ENCODE data around the gene SBNO2. TPM values are rescaled to one million over a fixed set of nuclear protein-coding genes. Genes with fewer than 3 reads are reported as not detected.

The SBNO2 gene, protein sequence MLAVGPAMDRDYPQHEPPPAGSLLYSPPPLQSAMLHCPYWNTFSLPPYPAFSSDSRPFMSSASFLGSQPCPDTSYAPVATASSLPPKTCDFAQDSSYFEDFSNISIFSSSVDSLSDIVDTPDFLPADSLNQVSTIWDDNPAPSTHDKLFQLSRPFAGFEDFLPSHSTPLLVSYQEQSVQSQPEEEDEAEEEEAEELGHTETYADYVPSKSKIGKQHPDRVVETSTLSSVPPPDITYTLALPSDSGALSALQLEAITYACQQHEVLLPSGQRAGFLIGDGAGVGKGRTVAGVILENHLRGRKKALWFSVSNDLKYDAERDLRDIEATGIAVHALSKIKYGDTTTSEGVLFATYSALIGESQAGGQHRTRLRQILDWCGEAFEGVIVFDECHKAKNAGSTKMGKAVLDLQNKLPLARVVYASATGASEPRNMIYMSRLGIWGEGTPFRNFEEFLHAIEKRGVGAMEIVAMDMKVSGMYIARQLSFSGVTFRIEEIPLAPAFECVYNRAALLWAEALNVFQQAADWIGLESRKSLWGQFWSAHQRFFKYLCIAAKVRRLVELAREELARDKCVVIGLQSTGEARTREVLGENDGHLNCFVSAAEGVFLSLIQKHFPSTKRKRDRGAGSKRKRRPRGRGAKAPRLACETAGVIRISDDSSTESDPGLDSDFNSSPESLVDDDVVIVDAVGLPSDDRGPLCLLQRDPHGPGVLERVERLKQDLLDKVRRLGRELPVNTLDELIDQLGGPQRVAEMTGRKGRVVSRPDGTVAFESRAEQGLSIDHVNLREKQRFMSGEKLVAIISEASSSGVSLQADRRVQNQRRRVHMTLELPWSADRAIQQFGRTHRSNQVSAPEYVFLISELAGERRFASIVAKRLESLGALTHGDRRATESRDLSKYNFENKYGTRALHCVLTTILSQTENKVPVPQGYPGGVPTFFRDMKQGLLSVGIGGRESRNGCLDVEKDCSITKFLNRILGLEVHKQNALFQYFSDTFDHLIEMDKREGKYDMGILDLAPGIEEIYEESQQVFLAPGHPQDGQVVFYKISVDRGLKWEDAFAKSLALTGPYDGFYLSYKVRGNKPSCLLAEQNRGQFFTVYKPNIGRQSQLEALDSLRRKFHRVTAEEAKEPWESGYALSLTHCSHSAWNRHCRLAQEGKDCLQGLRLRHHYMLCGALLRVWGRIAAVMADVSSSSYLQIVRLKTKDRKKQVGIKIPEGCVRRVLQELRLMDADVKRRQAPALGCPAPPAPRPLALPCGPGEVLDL (N-terminal part only)
- 46.3 and 72.7 TPM in 2 replicates for total RNA-seq

GRCh38 chr19:1173845-1174809 lies at the start of gene SBNO2:
Gene SBNO2 (minus strand): TSS chr19:1174268. CDS start chr19:1154276, 19,992 bp downstream.

GRCh38 chr19:1205114-1206099 lies 31.3 kb upstream of the SBNO2 start, which contains the start of gene STK11:
Gene STK11 (plus strand): TSS chr19:1205778. CDS start chr19:1206914, 1,136 bp downstream.

DNA sequence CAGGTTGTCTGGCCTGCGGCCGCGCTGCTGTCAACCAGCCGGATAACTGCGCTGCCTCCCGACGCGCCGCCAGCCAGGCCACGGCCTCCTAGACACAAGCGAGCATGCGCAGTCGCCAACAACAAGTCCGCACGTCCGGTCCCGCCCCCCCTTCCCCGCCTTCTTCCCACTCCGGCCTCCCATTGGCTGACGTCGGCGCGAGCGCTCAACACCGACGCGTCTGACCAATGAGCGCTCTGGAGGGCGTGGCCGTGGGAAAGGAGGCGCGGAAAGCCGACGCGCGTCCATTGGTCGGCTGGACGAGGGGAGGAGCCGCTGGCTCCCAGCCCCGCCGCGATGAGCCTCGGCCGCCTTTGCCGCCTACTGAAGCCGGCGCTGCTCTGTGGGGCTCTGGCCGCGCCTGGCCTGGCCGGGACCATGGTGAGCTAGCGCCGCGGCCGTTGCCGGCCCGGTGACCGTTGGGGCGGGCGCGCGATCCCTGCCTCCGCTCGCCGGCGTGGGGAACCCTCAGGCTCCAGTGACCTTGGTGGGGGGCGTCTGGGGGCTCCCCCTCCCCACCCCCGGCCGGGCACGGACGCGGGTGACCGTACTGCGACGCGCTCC lies 70.3 kb downstream of the SBNO2 start, which contains the start of gene GPX4:
Gene GPX4, plus strand, starts transcription at position 287 of the 603 bp plus-strand sequence. Its CDS starts 50 bp downstream, at position 337.

DNA sequence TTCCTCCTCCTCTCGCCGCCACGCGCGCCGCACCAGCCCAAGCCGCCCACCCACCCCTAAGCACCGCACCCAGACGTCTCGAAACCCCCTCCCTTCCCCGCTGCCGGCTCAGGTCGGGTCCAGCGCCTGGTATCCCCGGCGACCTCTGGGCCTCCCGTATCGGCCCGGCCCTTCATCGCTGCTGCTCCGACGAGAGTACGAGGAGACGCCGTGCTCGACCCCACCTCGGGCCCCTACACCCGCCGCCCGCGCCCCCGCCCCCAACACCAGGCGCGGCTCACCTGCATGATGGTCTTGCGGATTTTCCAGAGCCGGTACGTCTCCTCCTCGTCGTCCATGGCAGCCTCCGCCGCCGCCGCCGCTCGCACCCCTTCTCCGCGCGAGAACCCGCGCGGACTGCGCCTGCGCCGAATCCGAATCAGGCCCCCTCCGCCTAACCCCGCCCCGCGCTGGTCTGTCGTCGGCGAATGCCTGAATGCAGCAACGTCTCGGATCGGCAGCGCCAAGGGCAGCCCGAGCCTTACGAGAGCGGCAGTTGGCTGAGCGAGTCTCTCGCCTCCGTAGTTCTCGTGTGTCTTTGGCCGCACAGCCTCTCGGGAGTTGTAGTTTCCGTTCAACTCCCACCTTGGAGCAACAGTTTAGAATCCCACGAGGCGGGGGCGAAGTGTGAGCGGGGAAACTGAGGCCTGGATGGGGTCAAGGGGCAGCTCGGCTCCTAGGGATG lies 78.9 kb downstream of the SBNO2 start, which contains the start of gene POLR2E:
Gene POLR2E, minus strand, starts transcription at position 398 of the 724 bp plus-strand sequence. Its CDS starts 60 bp downstream, at position 338.

GRCh38 chr19:1066748-1067340 lies 107.2 kb downstream of the SBNO2 start, which contains the start of gene ARHGAP45:
Gene ARHGAP45 (plus strand): TSS chr19:1067167. CDS start chr19:1067406, 239 bp downstream.

Other genes with a start within 250 kb of the SBNO2 start
- gene ARID3A, start 248.2 kb downstream of the SBNO2 start, total RNA-seq: 28.2 and 30.3 TPM in 2 replicates
- gene WDR18, start 189.9 kb downstream of the SBNO2 start, total RNA-seq: 36.4 and 47.5 TPM in 2 replicates
- gene GRIN3B, start 173.8 kb downstream of the SBNO2 start, total RNA-seq: 0.59 and 0.65 TPM in 2 replicates
- 67.4 and 96.1 TPM in 2 replicates for gene TMEM259, start 153.1 kb downstream of the SBNO2 start, total RNA-seq
- not detected in 2 replicates for gene RNU6-2, start 152.7 kb downstream of the SBNO2 start, total RNA-seq
- 284 and 606 TPM in 2 replicates for gene CNN2, start 147.7 kb downstream of the SBNO2 start, total RNA-seq
- gene ABCA7, start 134.2 kb downstream of the SBNO2 start, total RNA-seq: 9.2 and 10.2 TPM in 2 replicates
- 0.89 and 0.97 TPM in 2 replicates for gene ARHGAP45, start 107.1 kb downstream of the SBNO2 start, total RNA-seq
- 63.5 and 107 TPM in 2 replicates for gene POLR2E, start 78.9 kb downstream of the SBNO2 start, total RNA-seq
- 159 and 328 TPM in 2 replicates for gene GPX4, start 70.3 kb downstream of the SBNO2 start, total RNA-seq
- 79.6 and 82.9 TPM in 2 replicates for gene STK11, start 31.5 kb upstream of the SBNO2 start, total RNA-seq
- 4.2 and 9.7 TPM in 2 replicates for gene CBARP, start 63.7 kb upstream of the SBNO2 start, total RNA-seq
- 16.0 and 31.6 TPM in 2 replicates for gene ATP5F1D, start 67.5 kb upstream of the SBNO2 start, total RNA-seq
- 23.2 and 32.6 TPM in 2 replicates for gene MIDN, start 74.3 kb upstream of the SBNO2 start, total RNA-seq
- 101 and 177 TPM in 2 replicates for gene CIRBP, start 95.1 kb upstream of the SBNO2 start, total RNA-seq
- 23.8 and 45.4 TPM in 2 replicates for gene FAM174C, start 101.3 kb upstream of the SBNO2 start, total RNA-seq
- gene EFNA2, start 111.6 kb upstream of the SBNO2 start, total RNA-seq: not detected in 2 replicates
- gene NDUFS7, start 209.6 kb upstream of the SBNO2 start, total RNA-seq: 53.2 and 65.3 TPM in 2 replicates
- gene GAMT, start 227.3 kb upstream of the SBNO2 start, total RNA-seq: 30.0 and 30.2 TPM in 2 replicates
- gene DAZAP1, start 233.3 kb upstream of the SBNO2 start, total RNA-seq: 39.2 and 75.1 TPM in 2 replicates

Data from smooth muscle cell of the umbilical artery (primary cell).